GM21390 (cell line): ENCODE measurements around the gene ACBD4.

Experiments
- ATAC-seq: cut with Tn5 transposase; IDR thresholded peaks from one replicate; pipeline ENCODE4 v1.9.1; 2021; ENCODE audit not compliant: unreplicated experiment

The ACBD4 gene

DNA sequence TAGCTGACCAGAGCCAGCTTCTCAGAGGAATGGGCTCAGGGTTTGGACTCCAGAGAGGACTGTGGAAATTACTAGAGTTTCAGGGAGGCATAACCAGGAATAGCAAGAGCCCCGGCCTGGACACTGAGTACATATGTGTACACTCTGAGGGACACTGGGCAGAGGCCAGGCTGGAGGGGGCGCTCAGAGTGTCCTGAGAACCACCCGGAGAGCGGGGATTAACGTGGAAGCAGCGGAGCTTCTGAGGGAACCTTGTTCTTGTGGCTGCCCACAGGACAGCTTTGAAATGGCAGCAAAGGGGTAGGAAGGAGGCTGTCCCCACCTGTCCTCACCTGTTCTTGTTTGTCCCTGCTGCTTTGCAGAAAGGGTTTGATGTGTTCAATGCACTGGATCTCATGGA lies 31.0 kb upstream of the ACBD4 start:
- ATAC-seq: no peak

DNA sequence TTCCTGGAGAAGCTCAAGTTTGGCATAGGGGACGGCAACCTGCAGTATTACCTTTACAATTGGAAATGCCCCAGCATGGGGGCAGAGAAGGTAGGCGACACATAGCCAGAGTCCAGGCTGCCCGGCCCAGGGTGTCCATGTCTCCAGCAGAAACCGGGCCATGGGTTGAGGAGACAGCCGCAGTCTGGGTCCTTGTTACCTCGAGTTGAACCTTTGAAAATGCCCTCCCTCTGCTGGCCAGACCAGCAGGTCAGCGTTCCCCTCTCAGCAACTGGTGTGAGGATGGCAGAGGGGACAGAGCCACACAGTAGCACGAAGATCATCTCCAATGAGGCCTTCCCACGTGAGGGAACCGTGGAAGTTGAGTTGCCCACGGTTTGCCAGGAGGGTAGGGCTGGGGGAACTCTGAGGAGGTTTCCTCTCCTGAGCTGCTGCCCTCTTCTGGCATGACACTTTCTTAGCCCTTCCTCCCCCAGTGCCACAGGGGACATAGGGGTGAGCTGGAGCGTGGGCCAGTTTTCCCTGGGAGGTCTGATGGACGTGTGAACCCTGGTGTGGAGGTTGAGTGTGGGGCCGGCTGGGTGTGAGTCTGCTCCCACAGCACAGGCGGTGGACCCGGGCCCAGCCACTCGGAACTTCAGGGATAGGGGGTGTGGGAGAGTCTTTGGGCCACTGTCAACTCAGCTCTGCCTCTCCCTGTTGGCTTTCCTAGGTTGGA lies 30.4 kb upstream of the ACBD4 start:
- no peak for ATAC-seq

DNA sequence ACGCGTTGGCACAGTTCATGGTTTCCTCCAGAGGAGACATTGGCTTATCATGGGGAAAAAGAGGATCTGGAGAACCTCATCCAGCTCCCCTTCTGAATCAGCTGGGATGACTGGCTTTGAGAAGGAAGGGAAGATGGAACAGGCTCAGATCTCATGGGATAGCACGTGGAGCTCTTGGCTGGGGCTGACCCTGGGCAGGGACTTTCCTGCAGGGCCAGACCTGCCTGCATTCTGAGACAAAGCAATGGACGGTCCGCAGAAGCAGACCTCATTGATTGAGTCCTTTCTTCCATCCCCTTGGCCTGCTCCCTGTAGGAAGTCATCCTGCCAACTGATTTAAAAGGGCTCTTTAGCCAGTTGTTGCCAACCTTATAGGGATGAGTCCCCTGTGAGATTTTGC lies 29.4 kb upstream of the ACBD4 start:
- ATAC-seq: no peak

DNA sequence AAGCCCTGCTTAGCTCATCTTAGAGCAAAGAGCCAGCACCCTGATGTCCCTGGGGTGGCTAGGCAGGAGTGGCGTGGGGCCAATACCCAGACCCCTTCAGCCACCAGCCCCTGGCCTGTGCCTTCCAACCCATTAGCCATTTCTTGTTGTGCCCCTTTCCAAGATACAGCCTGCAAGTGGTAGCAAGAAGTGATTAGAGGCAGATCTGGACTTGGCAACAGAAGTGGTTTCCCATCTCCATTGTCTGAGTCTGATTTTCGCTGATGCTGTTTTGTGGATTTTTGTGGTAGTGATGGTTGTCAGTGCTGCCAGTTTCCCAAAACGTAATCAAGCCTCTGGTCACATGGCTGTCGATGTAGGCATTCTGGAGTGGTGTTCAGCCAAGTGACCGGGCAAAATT lies 28.9 kb upstream of the ACBD4 start:
- ATAC-seq: no peak

DNA sequence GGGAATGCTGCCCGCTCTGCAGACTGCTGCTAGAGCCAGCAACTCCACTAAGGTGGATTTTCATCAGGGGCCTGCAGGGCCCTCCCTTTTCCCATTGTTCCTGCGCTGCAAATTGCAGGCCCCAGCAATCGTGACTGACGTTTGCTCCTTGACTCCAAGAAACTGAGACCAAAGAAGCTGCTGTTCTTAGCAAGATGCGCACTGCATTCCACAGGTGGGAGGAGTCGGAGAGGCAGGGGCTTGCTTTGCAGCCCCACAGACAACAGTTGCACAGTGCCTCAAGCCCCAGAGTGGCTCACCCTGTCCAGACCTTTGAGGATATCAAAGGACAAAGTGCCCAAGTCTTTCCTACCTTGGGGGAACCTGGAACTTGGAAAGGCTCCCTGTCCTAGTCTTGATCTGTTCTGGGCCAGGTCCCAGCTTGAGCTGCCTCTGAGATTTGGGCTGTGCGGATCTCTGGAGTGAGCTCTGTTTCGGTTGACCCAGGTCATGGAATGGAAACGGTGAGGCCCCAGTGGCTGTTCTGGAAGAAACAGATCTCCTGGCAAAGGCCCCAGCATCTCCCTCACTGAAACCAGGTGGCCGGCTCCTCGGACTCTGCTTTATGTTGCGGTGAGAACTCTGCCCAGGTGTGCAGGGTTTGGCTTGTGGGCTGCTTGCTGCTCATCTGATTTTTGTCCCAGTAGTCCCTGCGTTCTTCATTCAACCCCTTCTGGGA lies 28.0 kb upstream of the ACBD4 start:
- ATAC-seq: no peak

DNA sequence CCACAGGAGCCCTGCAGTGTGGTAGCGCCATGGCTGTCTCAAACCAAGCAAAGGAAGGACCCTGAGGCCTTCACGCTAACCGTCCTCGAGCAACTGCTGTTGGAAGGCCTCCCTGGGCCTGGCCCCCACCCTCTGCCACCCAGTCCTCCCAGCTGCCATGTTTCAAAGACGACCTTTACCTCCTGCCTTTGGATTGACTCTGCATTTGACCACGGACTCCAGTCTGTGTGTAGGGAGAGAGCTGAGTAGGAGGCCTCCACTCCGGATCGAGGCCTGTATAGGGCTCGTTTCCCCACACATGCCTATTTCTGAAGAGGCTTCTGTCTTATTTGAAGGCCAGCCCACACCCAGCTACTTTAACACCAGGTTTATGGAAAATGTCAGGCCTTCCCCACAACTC lies 27.4 kb upstream of the ACBD4 start:
- ATAC-seq: no peak

DNA sequence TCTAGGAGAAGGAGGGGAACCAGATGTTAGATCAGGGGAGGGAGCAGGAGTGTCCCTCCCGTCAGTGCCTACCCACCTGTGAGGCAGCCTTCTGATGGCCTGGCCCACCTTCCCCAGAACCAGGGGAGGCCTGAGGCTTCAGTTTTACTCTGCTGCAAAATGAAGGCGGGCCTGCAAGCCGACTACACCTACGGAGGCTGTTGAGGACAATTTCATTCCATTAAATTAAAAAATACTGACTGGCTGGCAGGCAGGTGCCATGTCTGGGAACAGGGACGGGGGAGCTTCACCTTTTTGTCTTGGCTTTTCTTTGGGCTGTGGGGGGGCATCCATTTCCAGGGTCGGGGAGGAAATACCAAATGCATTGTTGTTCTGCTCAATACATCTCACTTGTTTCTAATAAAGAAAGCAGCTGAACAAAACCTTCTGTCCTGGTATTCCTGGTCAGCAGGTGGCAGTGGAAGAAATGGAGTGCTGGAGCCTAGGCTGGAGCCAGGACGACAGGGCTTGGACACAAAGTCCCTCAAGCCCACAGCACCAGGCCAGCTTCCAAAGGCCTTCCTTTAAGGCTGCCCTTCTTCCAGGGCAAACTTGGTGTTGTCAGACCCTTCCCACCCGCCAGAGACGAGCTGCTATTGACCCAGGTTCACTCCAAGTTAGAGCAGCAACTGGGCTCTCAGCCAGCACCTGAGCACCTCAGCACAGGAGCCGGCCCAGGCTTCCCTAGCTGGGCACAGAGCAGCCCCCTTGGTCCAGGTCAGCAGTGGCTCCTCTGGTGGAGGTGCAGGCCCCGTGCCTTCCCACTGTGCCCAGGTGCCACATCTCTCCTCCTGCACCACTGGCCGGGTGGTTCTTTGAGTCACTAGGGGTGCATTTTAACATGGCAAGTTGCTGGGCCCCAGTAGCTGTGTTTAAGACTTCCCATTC lies 26.6 kb upstream of the ACBD4 start:
- ATAC-seq: no peak

DNA sequence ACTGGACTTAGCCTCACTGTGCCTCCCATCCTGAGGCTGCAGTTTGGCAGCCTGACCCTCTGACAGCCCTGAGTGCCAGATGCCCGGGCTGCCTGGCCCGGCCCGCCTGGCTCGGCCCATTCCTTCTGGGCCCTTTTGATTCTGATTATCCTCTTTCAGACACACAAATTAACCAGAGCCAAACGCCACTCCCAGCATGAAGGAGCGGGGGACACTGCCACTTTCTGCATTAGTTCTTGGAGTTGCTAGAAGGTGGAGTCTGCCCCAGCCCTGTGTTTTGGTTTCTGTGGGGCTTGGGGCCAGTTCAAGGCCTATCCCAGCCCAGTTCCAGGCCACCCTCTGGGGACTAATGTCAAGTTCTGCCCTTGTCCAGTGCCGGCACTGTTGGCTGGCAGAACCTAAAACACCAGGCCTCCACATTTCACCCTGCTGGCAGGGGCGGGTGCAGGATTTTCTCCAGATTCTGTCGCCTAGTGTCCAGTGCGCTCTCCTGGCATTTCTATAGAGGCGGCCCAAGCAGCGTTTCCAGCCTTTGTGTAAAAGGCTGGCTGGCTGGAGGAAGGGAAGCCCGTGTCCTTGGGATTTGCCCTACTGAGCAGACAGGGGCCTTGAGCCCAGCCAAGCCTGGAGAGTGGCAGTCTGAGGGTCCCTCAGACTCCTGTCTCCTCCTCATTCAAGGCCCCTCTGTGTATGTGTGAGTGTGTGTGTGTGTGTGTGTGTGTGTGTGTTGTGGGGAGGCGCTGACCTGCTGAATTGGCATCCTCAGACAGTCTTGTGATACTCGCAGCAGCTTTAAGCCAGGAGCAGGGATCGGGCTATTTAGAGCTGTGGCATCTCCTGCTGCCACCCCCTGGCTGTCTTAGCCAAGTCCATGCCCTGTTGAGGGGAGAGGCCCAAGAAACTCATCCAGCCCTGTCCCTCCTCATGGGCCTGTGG lies 24.5 kb upstream of the ACBD4 start:
- ATAC-seq: no peak

DNA sequence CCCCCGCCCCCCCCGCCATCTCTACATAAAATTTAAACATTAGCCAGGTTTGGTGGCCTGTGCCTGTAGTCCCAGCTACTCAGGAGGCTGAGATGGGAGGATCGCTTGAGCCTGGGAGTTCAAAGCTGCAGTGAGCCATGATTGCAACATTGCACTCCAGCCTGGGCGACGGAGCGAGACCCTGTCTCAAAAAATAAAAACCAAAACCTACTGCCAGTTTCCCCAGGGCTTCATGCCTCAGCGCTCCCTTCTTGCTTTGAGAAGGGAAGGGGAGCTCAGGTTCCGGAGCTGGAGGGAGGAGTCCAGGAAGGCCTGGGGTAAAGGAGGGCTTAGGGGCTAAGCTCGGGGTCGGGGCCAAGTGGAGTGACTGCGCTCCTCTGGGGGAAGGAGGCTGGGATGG lies 23.6 kb upstream of the ACBD4 start:
- ATAC-seq: no peak

DNA sequence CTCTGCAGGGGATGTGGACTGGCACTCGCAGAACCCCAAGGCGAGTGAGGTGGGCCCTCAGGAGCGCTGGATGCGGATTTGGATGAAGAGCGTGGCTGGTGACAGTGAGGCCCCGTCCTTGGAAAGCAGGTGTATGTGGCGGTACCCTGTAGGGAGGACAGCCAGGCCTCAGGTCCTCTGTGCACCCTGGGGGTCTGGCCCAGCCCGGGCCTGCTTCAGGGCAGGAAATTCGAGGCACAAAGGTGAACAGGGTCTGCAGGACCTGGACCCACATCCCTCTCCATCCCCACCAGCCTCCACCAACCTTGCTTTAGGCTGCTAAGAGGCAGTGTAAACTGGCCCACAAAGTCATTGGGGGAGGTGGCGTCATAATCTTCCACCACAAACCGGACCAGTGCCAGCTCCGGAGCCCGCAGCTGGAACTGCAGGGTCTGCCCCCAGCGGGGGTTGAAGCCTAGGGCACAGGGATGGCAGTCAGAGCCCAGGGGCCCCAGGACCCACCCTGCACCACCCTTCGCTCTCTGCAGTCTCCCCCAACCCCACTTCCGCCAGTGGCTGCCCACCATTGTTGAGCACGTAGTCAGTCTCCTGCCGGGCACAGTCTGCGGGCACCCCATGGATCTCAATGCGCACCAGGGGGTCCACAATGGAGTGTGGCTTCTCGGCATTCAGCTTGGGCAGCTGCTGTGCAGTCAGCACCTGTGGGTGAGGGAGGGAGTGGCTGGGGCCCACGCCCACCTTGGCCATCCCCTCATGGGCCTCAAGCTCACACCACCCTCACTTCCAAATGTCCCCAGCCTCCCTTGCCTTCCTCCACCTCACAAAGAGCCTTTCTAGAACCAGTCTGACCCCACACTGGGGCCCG lies 22.7 kb upstream of the ACBD4 start:
- no peak for ATAC-seq

DNA sequence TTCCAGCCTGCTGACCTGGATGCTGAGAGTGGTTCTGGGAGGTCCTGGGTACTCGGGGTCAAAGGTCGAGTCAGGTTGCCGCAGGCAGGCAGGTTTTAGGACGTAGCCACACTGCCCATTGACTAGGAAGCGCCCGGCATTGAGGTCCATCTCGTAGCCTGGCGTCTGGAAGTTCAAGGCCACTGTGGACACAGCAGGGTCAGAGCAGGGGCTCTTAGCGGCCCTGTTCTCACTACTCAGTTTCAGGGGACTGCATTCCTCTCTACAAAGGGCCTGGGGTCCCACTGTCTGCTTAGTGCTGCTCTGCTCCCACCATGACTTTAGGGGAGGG lies 22.1 kb upstream of the ACBD4 start:
- ATAC-seq: no peak

DNA sequence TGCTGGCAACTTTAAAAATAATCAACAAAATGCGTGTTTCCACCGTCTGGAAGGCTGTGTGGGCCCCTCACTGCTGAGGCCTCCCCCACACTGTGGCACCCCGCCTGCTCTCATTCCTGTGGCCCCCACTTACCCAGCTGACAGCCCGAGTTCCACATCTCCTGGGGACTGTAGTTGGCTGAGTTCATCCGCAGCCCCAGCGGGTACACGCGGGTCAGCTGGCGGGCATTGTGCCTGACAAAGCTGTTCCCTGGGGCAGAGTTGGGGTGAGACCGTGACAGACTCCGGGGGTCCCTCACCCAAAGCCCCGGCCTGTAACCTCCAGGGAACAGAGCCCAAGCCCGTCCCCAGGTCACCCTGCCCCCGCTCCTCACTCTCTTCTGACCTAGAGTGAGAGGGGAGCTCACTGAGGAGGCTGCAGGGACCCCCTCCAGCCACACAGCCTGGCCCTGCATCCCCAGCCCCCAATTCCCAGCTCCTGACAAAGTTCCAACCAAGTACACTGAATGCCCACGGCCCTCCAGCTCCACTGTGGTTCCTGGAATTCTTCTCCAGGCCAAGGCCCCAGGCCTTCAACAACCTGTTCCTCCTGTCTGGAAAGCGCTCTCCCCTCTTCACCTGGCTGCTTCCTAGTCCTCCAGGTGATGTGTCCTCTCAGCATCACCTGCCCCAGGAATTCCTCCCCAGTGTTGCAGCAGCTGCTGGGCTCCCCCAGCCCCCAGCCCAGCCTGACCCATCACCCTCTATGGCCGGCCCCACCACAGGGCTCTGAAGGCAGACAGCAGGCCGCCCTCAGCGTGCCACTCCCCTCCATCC lies 21.2 kb upstream of the ACBD4 start:
- no peak for ATAC-seq

DNA sequence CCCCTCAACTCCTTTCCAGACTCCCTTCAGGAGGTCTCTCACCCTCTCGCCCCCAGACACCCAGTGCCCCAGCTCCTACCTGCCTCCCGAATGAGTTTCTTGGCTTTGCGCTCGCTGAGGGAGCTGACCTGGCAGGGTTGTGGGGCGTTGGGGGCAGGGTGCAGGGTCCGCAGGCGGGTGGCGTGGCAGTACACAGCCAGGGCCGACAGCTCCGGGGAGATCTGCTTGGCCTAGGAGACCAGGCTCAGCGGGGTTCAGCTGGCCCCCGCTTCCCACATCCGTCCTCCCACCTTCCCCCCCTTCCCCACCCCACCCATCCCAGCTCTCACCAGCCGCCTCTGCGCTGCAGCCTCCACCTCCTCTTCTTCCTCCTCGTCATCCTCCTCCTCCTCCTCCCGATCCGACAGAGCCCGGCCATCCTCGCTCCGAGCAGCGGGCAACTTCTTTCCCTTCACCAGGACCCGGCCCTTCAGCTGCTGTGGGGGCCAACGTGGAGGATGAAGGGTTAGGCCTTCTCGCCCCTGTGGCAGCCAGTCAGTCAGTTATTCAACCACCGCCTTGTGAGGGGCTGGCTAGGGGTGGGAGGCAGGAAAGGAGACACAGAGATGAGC lies 20.4 kb upstream of the ACBD4 start:
- no peak for ATAC-seq

DNA sequence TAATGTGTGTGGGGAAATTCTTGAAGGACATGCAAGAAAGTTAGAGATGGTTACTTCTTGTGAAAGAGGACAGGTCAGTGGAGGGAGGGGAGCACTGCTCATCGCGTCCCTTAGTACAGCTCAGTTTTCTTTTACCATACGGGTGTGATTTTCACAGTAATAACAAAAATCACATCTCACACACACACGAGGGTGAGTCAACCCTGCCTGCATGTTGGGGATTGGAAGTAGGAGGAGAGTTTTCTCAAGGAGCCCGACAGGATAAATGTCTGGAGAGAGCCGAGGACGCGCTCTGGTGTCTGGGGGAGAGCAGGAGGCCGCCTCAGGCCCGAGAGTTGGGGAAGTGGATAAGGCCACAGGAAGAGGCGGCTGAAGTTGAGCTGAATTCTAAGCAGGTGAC lies 19.6 kb upstream of the ACBD4 start:
- ATAC-seq: no peak

DNA sequence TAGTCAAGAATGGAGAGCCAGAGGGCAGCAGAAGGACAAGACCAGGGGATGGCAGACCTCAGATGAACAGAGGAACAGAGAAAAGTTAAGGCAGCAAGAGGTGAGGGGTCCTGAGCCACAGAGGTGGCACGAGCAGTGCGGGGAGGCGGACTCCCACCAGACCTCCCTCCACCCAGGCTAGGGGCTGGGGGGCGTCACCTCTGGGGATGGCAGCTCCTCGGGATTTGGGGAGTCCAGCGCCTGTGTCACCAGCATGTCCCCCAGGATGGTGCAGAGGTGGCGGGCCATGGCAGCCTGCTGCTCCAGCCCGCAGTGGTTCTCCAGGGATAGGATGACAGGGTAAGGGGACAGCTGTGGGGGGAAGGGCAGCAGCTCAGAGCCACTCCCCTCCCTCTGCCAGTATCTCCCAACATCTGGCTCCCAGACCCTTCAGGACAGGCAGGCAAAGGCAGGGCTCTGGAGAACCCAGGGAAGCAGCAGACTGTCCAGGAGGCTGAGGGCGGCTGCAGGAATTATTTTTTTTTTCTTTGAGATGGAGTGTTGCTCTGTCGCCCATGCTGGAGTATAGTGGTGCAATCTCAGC lies 19.0 kb upstream of the ACBD4 start:
- no peak for ATAC-seq

DNA sequence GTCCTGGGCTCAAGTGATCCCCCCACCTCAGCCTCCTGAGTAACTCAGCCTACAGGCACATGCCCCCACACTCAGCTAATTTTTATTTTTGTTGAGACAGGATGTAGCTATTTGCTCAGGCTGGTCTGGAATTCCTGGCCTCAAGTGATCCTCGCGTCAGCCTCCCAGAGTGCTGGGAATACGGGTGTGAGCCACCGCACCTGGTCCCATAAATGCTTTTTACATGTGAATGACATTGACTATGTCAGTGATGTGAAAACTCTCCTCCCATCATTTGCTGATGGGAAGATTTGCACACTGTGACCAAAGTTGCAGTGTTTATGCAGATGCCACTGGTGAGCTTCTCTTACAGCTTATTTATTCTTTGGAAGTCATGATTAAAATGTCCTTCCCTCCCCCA lies 18.2 kb upstream of the ACBD4 start:
- no peak for ATAC-seq

DNA sequence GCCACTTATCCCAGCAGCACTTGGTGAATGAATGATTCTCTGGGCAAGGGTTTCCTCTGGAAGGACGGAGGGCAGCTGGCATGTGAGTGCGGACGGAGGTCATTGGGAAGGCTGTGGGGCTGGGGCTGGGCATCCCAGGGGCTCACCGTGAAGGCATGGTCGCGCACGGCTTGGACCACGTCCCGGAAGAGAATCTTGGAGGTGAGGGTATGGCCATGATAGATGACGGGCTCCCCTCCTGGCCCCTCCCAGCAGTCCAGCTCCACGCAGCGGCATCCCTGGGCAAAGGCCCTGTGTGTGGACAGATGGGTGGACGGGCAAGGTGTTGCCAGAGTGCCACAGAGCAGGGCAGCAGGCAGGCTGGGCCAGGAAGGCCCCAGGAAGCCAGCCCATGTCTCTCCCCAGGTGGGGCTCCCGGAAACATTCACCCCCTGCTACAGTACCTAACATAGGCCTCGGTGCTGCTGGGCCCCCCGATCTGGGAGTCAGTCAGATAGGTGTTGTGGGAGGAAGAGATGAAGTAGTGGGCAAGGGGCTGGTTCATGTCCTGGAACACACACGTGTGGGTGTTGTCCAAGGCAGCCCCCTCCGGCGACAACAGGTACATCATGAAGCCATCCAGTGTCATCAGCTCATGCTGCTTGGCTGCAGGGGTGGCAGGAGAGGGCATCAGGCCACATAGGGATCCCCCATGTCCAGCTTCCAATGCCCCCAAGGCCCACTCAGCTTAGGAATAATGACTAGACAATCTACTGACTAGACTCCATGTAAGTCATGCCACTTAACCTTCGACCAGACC lies 17.4 kb upstream of the ACBD4 start:
- no peak for ATAC-seq
